Stimulated activated CD4-positive, alpha-beta T cell treated with anti-CD3 and anti-CD28 coated beads, TNF-alpha, amount 100 ng/mL, for 48 hours (primary cell): Measurements from ENCODE around the gene USP35.
"Not testable (repeated sequence)": the region's sequence is repeated elsewhere in the genome, so short reads cannot be mapped to it uniquely, and the experiment has no call there.

Experiments used
- DNase-seq, 3 donors: peaks; one replicate each; pipeline ENCODE4 v3.0.0-alpha.2; 2020; ENCODE audit warnings: low read depth in 3 of 3

The USP35 gene

DNA sequence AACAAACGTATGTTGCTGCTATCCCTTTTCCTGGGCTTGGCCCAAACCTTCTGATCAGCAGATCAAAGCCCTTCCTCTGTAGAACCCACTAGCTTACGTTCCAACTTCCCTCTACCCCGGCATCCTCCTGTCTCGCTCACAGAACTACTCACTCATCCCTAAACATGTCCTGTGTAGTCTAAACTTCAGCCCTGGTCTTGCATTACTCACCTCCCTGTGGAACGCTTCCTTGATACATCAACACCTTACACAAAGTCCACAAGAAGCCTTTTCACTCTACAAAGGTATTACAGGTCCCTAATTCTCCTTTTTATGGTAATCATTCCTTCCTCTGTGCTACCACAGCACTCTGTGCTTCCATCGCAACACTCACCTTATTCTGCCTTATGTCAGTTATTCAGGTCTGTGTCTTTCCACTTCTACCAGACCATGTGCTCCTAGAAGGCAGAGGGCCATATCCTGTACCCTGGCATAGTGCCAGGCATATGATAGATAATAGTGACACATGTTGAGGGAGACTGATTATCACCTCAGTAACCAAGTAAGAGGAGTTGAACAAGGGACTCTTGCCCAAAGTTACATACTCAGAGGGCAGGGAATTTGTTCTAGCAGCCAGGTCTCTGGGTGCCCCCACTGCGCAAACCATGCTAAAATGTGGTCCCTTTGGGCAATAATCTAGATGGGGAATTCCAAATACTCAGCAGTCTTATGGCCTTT, 41.6 kb downstream of the USP35 start:
- DNase-seq, result no peak

DNA sequence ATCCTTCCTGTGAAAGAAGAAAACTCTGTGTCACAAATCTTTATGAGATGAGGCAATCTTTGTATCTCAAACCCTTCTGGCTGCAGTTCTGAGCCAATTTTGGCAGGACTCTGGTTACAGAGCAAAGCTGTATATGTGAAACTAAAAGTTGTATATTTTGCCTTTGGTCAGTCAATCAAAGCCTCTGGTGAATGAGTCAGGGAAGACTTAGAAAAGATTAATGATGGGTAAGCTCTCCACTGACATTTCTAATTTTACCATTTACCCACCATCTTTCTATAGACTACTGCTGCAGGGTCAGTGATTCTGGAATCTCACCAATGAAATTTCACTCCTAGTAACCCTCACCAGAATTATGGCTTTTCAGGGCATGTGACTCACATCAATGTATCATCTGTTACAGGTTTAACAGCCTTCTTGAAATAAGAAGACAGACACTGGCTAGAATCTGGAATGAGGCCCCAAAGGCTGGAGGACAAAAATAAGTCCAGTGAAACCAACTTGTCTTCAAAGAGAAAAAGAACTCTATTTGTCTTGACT, 43.3 kb downstream of the USP35 start:
- DNase-seq, result no peak

DNA sequence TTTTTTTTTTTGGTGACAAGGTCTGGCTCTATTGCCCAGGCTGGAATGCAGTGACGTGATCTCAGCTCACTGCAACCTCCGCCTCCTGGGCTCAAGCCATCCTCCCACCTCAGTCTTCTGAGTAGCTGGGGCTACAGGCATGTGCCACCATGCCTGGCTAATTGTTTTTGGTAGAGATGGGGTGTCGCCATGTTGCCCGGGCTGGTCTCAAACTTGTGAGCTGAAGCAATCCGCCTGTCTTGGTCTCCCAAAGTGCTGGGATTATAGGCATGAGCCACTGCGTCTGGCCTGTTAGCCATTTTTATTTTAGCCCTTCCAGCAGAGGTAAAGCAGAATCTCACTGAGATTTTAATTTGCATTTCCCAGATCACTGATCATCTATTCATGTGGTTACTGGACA, 44.3 kb downstream of the USP35 start:
- DNase-seq, result not testable (repeated sequence)

DNA sequence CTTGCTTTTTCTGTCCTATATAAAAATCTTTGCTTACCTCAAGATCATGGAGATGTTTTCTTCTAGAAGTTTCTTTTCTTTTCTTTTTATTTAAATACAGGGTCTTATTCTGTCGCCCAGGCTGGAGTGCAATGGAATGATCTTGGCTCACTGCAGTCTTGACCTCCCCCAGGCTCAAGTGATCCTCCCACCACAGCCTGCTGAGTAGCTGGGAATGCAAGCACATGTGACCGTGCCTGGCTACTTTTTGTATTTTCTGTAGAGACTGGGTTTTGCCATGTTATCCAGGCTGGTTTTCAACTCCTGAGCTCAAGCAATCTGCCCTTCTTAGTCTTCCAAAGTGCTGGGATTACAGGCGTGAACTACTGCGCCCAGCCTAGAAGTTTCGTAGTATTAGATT, 45.3 kb downstream of the USP35 start:
- DNase-seq, result no peak

DNA sequence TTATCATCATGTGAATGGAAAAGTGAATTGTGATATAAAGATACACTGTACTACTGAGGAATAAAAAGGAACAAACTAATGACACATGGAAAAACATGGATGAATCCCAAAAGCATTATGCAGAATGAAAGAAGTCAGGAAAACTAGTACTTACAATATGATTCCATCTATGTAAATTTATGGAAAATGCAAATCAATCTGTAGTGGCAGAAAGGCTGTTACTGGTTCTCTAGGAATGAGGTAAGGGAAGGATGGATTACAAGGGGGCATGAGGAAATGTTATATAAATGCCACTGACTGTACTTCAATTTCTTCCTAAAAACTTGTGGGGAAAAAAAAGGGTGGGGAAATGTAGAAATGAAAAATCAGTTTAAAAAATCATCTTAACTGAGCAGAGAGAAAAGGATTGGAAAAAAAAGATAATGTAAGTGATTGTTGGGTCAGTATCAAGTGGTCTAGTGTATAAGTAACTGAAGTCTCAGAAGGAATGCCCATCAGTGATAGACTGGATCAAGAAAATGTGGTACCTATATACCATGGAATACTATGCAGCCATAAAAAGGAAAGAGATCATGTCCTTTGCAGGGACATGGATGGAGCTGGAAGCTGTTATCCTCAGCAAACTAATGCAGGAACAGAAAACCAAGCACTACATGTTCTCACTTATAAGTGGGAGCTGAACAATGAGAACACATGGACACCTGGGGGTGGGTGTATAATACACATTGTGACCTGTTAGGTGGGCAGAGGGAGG, 48.8 kb downstream of the USP35 start:
- DNase-seq, result no peak

DNA sequence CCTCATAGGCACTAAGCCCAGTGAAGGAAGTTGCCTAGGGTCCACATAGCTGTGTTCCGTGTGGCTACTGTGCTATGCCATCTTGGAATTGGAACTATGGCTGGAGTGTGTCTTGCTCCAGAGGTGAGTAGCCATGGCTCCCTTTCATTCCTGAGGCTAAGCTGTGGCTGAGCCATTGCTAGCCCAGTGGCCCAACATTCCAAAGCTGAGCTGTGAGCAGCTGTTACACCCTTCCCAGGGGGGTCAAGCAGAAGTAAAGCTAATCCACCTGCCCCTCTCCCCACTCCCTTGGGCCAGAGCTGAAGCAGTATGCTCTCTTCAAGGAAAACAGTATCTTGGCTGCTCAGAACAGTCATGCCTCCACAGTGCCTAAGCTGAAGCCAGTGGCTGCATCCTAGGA, 51.1 kb downstream of the USP35 start:
- DNase-seq, result no peak

DNA sequence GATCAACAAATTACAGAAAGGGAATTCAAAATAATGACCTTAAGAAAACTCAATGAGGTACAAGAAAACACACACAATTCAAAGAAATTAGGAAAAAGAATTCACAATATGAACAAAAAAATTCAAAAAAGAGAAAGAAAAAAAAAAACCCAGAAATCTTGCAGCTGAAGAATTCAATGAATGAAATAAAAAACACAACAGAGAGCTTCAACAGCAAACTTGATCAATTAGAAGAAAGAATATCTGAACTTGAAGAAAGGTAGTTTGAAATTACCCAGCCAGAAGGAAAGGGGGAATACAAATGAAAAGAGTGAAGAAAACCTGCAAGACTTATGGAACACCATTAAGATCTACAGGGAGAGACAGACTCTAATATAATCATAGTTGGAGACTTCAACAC, 52.8 kb downstream of the USP35 start:
- no peak for DNase-seq

DNA sequence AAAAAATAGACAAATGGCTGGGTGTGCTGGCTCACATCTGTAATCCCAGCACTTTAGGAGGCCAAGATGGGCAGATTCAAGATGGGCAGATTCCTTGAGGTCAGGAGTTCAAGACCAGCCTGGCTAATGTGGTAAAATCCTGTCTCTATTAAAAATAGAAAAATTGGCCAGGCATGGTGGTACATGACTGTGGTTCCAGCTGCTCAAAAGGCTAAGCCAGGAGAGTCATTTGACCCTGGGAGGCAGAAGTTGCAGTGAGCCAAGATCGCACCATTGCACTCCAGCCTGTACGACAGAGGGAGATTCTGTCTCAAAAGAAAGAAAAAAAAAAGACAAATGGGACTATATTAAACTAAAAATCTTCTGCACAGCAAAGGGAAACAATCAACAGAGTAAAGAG, 55.4 kb downstream of the USP35 start:
- DNase-seq, result no peak

DNA sequence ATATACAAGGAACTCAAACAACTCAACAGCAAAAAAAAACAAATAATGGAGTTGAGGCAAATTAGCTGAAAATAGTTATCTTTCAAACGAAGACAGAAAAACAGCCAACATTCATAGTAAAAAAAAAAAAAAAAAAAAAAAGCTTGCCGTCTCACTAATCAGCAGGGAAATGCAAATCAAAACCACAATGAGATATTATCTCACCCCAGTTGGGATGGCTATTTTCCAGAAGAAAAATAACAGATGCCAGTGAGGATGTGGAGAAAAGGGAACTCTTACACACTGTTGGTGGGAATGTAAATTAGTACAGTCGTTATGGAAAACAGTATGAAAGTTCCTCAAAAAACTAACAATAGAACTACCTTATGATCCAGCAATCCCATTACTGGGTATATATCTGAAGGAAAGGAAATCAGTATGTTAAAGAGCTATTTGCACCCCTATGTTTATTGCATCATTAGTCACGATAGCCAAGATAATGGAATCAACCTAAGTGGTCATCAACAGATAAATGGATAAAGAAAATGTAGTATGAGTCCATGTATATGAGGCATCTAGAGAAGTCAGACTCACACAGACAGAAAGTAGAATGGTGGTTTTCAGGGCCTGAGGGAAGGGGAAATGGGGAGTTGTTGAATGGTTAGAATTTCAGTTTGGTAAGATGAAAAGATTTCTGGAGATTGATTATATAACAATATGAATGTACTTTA, 56.0 kb downstream of the USP35 start:
- DNase-seq, result no peak

DNA sequence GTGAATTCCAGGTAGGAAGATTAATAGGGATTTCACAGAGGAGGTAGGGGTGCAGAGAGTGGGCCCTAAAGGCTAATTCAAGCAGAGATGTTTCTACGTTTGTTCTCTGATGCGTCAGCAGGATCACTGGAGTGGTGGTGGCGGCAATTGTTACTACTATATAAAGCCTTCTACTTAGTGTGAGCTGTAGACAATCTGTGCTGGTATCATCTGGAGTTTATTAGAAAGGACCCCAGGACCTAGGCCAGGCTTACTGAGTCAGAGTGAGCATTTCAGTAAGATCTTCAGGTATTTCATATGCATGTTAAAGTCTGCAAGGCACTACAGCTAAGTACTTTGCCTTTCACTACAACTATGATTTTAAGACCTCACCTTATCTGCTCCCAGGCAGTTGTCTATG, 59.5 kb downstream of the USP35 start:
- DNase-seq, result no peak

DNA sequence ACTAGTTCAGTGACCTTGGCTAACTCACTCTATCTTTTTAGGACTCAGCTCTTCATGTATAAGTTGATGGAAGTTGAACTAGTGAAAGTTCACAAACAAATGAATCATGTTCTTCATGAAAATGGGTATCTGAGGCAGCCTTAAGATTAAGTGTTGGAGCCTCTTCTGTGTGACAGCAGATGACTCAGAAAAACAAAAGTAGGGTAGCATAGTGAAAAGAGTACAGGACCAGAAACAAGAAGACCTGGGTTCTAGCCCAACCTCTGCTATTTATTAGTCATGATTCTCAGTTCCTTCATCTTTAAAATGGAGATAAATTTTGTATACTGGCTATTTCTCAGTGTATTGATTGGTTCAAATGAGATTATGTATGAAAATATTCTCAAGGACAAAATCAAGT, 60.2 kb downstream of the USP35 start:
- DNase-seq, result no peak

DNA sequence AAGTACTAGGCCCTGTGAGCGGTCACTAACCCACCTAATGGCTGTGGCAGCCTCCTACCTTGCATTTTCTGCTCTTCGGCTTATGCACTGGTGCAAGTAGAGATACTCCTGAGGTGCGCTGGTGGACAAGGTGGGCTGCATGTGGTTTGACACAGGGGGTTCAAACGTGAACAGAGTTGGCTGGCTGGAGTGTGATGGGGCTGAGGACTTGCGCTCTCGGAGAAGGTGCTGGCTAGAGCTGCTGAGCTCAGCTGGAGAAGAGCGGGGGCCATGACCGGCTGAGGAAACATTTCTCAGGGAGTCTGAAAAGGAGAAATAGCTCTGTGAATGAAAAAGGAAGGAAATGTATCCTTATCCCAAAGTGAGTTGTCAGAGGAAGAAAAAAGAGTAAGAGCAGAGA, 61.4 kb downstream of the USP35 start:
- DNase-seq, result no peak

DNA sequence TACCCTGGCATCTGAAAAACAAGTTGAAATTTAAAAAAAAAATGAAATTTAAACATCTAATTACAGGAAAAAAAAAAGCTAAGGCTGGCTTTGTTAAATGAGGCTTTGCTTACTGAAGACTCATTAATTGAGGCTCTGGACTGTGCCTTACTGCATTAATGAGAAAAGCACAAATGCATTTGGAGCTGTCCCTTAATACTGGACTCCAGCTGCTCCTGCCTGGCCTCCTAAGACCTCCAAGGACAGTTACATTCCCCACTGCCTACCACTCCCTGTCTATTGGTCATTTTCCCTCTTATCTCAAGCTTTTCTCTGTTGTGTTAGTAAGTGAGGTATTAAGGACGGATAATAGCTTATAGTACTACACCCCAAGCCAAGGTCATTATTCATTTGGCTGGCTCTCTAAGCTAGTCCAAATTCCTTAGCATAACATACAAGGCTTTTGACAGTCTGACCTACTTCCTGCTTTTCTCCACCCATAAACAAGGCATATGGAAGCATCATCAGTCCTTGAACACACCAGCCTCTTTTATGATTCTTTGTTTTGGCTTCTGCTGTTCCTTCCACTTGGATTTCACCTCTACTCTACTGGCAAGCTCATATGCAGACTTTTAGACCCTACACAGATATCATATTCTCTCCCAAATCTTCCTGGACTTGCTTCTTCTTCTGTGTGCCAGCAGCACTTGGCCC, 62.5 kb downstream of the USP35 start:
- DNase-seq, result no peak

DNA sequence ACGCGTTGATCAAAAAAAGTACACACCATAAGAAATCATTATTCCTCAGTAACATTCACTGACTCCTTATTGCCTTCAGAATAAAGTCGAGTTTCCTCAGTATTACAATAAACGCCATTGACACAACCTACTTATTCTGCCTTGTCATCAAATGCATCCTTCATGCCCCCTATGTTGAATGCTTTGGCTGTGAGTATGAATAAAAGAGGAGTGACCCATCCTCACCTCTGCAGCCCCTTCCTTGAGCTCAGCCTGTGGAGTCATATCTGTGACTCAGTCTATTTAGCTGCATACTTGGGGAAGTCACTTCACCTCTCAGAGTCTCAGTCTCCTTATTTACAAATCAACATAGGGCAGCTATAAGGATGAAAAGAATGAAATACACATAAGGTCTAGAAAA, 65.1 kb downstream of the USP35 start:
- no peak for DNase-seq

DNA sequence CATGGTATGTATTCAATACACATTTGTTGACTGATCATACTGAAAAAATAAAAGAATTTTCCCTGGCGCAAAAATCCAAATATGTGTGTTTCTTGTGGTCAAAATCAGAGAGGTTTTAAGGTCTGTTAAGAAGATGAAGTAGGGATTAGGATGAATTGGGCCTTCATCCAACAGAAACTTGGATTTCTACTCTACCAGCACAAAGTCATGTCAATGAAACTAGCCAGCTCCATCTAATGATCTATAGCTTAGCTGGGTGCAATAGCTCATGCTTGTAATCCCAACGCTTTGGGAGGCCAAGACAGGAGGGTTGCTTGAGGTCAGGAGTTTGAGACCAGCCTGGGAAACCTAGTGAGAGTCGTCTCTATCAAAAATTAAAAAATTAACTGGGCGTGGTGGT, 65.5 kb downstream of the USP35 start:
- DNase-seq, result no peak

DNA sequence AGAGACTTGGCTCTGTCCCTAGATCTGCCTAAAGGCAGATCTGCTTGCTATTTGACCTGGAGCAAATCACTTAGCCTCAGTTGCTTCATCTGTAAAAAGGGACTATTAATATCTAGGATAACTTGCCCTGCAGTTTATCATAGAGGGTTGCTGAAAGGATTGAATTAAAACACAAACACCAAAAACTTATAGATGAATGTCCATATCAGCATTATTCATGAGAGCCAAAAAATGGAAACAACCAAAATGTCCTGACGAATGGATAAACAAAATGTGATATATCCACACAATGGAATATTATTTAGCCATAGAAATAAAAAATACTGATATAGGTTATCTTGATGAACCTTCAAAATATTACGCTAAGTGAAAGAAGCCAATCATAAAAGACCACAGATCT, 67.2 kb downstream of the USP35 start:
- DNase-seq, result no peak

DNA sequence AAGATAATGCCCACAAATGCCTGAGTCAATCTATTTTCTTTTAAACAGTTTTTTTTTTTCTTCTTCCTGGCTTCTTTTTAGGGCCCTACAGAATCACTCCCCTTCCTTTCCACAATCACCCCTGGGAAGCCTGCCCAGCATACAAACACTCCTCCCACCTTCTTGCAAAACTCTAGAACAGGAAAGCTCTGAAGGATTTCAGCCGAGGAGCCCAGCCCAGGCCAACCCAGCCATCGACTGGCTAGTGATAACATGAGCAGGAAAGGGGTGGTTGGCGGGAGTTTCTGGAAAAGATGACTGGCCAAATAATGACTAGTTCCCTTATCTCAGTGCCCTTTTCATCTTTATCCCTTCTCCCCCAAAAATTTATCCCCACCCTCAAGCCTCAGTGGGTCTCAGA, 68.2 kb downstream of the USP35 start:
- no peak for DNase-seq

DNA sequence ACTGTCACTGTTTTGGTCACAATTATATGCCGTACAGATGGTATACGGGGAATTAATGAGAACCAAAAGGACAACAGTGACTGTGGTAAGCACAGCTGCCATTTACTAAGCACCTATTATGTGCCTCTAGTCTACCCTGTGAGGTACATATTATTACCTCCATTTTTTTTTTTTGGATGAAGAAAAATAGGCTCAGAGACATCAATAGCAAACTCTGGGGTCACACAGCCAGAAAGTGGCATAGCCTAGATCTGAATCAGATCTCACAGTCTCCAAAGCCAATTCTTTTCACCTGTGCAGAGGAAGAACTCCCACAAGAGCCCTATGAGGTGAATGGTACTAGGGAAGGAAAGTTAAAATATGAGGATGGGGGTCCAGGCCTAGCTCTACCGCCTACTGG, 68.9 kb downstream of the USP35 start:
- no peak for DNase-seq

DNA sequence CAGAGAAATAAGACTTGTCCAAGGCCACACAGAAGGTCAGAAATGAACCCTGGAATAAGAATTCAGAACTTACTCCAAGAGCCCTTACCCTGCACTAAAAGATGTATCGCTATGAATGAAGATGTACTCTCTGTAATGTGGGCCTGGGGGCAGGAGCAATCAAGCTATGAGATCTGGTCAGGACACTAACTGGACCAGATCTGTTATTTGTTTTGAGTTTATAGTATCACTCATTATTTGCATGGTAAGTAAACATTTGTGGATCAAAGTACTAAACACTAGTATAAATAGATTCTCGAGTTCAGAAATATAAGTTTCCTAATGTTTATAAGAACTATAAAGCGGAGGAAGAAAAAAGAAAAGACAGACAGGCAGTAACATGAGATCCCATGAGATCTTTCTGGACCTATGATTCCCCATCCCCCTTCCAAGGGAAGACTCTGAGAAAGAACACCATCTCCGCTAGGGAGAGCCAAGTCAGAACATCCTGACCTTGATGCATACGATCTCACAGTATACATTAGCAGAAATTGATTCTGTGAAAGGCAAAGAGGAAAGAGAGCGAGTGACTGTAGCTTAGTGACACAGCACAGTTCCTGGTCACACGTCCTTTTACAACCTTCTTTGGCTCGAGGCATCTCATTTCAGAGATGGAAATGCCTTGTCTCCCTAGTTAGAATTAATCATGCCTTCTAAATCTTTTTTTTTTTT, 71.2 kb downstream of the USP35 start:
- no peak for DNase-seq

DNA sequence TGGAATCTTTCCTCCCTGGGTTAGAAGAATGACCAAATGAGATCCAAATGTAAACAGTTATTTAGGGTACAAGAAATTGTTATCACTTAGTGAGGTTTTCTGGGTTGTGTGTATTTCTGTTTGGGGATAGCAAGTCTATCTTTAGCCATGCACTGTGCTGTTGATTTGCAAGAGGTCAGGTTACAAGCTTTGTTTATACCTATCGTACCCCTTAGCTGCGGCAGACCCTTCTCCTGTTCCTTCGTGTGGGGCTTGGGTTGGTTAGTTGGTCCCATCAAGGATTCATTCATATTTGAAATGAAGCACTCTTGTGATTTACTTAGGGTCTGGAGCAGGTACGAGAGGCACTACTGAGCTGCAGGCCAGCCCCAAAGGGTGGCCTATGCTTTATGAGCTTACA, 72.6 kb downstream of the USP35 start:
- no peak for DNase-seq

DNA sequence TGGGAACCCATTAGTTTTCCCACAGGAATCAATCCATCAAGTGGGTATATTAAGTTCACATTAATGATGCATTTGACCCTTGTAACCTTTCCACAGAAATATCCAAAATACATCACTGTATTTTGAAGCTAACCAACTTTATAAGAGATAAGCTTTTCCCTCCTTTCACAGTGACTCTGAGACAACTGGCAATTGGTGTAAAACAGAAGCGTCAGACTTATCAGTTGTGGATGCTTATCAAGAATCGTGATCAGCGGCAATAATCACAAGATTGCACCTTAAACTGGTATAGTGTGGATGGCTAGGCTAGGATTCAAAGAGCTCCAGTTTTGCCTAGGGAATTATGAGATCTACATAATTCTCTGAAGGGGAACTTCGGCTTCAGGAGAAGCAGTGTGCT, 73.1 kb downstream of the USP35 start:
- no peak for DNase-seq

DNA sequence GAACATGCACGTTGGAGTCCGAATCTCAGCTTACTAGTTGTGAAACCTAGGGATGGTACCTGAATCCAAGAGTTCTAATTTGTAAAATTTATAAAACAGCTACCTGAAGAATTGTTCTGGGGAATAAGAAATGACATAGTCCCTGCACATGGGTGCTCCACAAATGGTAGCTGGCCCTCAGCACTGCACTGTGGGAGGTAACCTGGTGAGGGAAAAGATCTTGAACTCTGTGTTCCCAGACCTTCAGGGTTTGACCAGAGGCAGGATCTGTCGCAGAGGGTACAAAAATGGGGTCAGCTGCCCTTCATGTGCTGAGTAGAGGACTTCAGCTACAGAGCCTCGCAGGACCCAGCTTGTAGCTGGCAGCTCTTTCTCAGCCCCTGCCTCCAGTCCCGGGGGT, 73.5 kb downstream of the USP35 start:
- DNase-seq, result no peak
